Ishikawa (cell line): ENCODE measurements around the gene IGFALS.

ENCODE experiments used
- CEBPB ChIP-seq: IDR thresholded peaks from 2 replicates; pipeline ENCODE4 v1.6.1; 2012
- EP300 ChIP-seq: IDR thresholded peaks from 2 replicates; pipeline ENCODE4 v1.6.1; 2012; ENCODE audit warnings: borderline replicate concordance
- MAX ChIP-seq: IDR thresholded peaks from 2 replicates; pipeline ENCODE4 v1.6.1; 2012
- REST ChIP-seq: IDR thresholded peaks from 2 replicates; pipeline ENCODE4 v1.6.1; 2012; ENCODE audit warnings: low read depth, mild to moderate bottlenecking
- YY1 ChIP-seq: IDR thresholded peaks from 2 replicates; pipeline ENCODE4 v1.6.1; 2012; ENCODE audit warnings: low read depth

- TF ChIP-seq MAX (no peak), YY1 (no peak), EP300 (no peak), CEBPB (no peak), REST (no peak)
Measured at GRCh38 chr16:1758923-1759322, 34.6 kb downstream of the IGFALS start.
